ENCODE results near the gene GALNT17.

- no peak for TF ChIP-seq ZNF121 (tag by site-specific recombination; IDR thresholded peaks at IDR 0.05)
- no peak for TF ChIP-seq TCF7L2 (IDR thresholded peaks at IDR 0.05; ENCODE audit: borderline replicate concordance, low read depth, low read length)
- no peak for TF ChIP-seq ZNF211 (tag by site-specific recombination; IDR thresholded peaks at IDR 0.05; ENCODE audit: low read depth)
- TF ChIP-seq CTCF (tag by site-specific recombination; IDR thresholded peaks at IDR 0.05) = no peak
- no peak for TF ChIP-seq KLF8 (tag by site-specific recombination; IDR thresholded peaks at IDR 0.05)
- no peak for TF ChIP-seq ZNF792 (tag by site-specific recombination; IDR thresholded peaks at IDR 0.05)
- TF ChIP-seq ZNF23 (tag by site-specific recombination; IDR thresholded peaks at IDR 0.05; ENCODE audit: borderline replicate concordance) = no peak
- no peak for TF ChIP-seq BCL11A (tag by site-specific recombination; IDR thresholded peaks at IDR 0.05; ENCODE audit: low read depth)
- no peak for TF ChIP-seq ATF2 (tag by site-specific recombination; IDR thresholded peaks at IDR 0.05; ENCODE audit: low read depth)
- TF ChIP-seq MYNN (tag by site-specific recombination; IDR thresholded peaks at IDR 0.05; ENCODE audit: borderline replicate concordance) = no peak
- TF ChIP-seq ZBTB8A (tag by site-specific recombination; IDR thresholded peaks at IDR 0.05) = no peak
- no peak for TF ChIP-seq GLIS1 (tag by site-specific recombination; IDR thresholded peaks at IDR 0.05)
Measured at GRCh38 chr7:71613313-71613712, 481.4 kb downstream of the GALNT17 start.

All from HEK293 (cell line).